Activated naive CD8-positive, alpha-beta T cell treated with anti-CD3 and anti-CD28 coated beads, Interleukin-2, amount 10 ng/mL, durations not matched to agents 7 days and 5 days (primary cell): ENCODE measurements around the gene NEURL3. TPM values are rescaled to one million over a fixed set of nuclear protein-coding genes. Genes with fewer than 3 reads are reported as not detected.
A peak's percentile ranks its signal among the peaks of the same experiment; 100 is the strongest.

Source experiments
- ATAC-seq: fragments of 150-1000 bp; cut with Tn5 transposase; one replicate; pipeline ENCODE4 v1.10.0; 2021; ENCODE audit warnings: low read depth, moderate library complexity
- POLR2A ChIA-PET: fragments of 350-600 bp; sonication (Branson Sonifier 250); formaldehyde crosslinking; loops from one replicate; lab custom pipeline; 2021; ENCODE audit warnings: antibody characterized with exemption; lab: Charles Lee
- DNase-seq: peaks from one replicate; pipeline ENCODE4 v3.0.0; 2021
- H3K27ac Mint-ChIP-seq: one replicate; pipeline ENCODE4 v1.8.0; 2022; ENCODE audit warnings: mild to moderate bottlenecking, mixed read lengths
- H3K27me3 Mint-ChIP-seq: one replicate; pipeline ENCODE4 v1.8.0; 2022; ENCODE audit warnings: mild to moderate bottlenecking, moderate library complexity, mixed read lengths
- H3K36me3 Mint-ChIP-seq: one replicate; pipeline ENCODE4 v1.8.0; 2021; ENCODE audit warnings: mild to moderate bottlenecking, mixed read lengths
- H3K4me1 Mint-ChIP-seq: one replicate; pipeline ENCODE4 v1.8.0; 2021; ENCODE audit warnings: mixed read lengths
- H3K4me3 Mint-ChIP-seq: one replicate; pipeline ENCODE4 v1.8.0; 2022; ENCODE audit warnings: mild to moderate bottlenecking, moderate library complexity, mixed read lengths
- H3K9me3 Mint-ChIP-seq: one replicate; pipeline ENCODE4 v1.8.0; 2021; ENCODE audit warnings: mixed read lengths
- total RNA-seq, 2 experiments: library from RNA; stranded (reverse); gene quantifications; one replicate each; pipeline ENCODE4 v1.2.3, GENCODE V29; 2021

NEURL3 gene
- total RNA-seq, 2 experiments from 2014 or later: 0.17 TPM; not detected in 1

GRCh38 chr2:96494188-96494587, 11.0 kb downstream of the NEURL3 start:
- Mint-ChIP-seq H3K4me1 (peaks cover 14% of the 10 kb centered on the region), H3K9me3 (peaks cover 13% of the 10 kb centered on the region), H3K27ac (no peak overlapping the region), H3K27me3 (no peaks in the 10 kb centered on the region), H3K4me3 (no peak overlapping the region), H3K36me3 (peaks cover 24% of the 10 kb centered on the region)
- ATAC-seq (no peak), DNase-seq (no peak)
- POLR2A ChIA-PET: no interaction called here

- Mint-ChIP-seq H3K4me1 (peaks cover 19% of the 10 kb centered on the region), H3K27ac (no peak overlapping the region), H3K27me3 (no peaks in the 10 kb centered on the region), H3K4me3 (no peak overlapping the region), H3K9me3 (peaks cover 13% of the 10 kb centered on the region), H3K36me3 (peaks cover 30% of the 10 kb centered on the region)
- POLR2A ChIA-PET: interaction anchor here (0.8 to 1.5 kb wide), 2 partner anchors 10 to 30 kb away, joined by 3 read pairs; no protein-coding TSS in a partner anchor
- no peak for ATAC-seq
- no peak for DNase-seq
These were observed 12.1 kb downstream of the NEURL3 start for GRCh38 chr2:96493072-96493471.

DNA sequence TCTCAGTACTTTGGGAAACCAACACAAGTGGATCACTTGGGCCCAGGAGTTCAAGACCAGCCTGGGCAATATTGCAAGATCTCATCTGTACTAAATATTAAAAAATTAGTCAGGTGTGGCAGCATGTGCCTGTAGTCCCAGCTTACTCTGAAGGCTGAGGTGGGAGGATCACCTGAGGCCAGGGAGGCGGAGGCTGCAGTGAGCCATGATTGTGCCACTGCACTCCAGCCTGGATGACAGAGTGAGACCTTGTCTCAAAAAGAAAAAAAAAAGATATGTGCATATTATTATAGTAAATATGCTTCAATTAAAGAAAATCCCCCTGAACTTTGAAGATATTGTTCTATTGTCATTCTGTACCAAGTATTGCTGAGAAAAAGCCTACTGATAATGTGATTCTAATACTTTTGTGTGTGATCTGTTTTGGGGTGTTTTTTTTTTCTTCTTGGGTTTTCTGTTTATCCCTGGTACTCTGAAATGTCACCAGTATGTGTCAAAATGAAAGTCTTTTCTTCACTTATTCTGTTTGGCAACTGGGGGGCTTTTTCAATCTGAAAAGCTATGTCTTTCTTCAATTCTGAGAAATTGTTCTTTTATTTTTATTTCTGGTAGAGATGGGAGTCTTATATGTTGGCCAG, 13.2 kb downstream of the NEURL3 start:
- peaks cover 13% of the 10 kb centered on the region for H3K9me3 Mint-ChIP-seq
- H3K4me3 Mint-ChIP-seq: peak overlapping the region; percentile 1
- peaks cover 21% of the 10 kb centered on the region for H3K4me1 Mint-ChIP-seq
- peak overlapping the region; percentile 26 for H3K27ac Mint-ChIP-seq
- DNase-seq (no peak), ATAC-seq (peak; percentile 36)
- H3K27me3 Mint-ChIP-seq: no peaks in the 10 kb centered on the region
- peaks cover 34% of the 10 kb centered on the region for H3K36me3 Mint-ChIP-seq
- POLR2A ChIA-PET: interaction anchor here (0.5 to 1.5 kb wide), 2 partner anchors 9 to 171 kb away, joined by 3 read pairs; no protein-coding TSS in a partner anchor

DNA sequence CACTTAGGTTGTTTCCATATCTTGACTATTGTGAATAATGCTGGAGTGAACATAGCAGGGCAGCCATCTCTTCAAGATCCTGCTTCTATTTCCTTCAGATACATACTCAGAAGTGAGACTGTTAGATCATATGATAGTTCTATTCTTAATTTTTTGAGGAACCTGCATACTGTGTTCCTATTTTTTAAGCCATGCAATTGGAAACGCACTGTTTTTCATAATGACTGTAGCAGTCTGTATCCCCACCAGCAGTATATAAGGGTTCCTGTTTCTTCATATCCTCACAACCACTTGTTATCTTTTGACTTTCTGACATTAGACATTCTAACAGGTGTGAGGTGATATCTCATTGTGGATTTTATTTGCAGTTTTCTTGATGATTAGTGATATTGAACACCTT, 15.5 kb downstream of the NEURL3 start:
- no peak for DNase-seq
- POLR2A ChIA-PET: no interaction called here
- Mint-ChIP-seq H3K27me3 (no peaks in the 10 kb centered on the region), H3K27ac (no peak overlapping the region), H3K4me3 (no peak overlapping the region), H3K36me3 (peaks cover 28% of the 10 kb centered on the region), H3K9me3 (peaks cover 6% of the 10 kb centered on the region), H3K4me1 (peaks cover 42% of the 10 kb centered on the region)
- no peak for ATAC-seq

- Mint-ChIP-seq H3K4me1 (peaks cover 46% of the 10 kb centered on the region), H3K27ac (no peak overlapping the region), H3K27me3 (no peaks in the 10 kb centered on the region), H3K9me3 (peaks cover 4% of the 10 kb centered on the region), H3K4me3 (no peak overlapping the region), H3K36me3 (peaks cover 28% of the 10 kb centered on the region)
- POLR2A ChIA-PET: no interaction called here
- no peak for ATAC-seq
- no peak for DNase-seq
These were observed 15.9 kb downstream of the NEURL3 start for GRCh38 chr2:96489261-96489660.

GRCh38 chr2:96486696-96487095, 18.5 kb downstream of the NEURL3 start:
- POLR2A ChIA-PET: interaction anchor here (0.6 to 1.8 kb wide), 5 partner anchors 42 to 107 kb away, joined by 3 to 13 read pairs (median 4); partner anchors contain the start of gene ARID5A
- no peak for DNase-seq
- no peaks in the 10 kb centered on the region for H3K27me3 Mint-ChIP-seq
- H3K9me3 Mint-ChIP-seq: peaks cover 4% of the 10 kb centered on the region
- peak overlapping the region; percentile 96 for H3K4me3 Mint-ChIP-seq
- H3K4me1 Mint-ChIP-seq: peaks cover 45% of the 10 kb centered on the region
- peaks cover 23% of the 10 kb centered on the region for H3K36me3 Mint-ChIP-seq
- H3K27ac Mint-ChIP-seq: peak overlapping the region; percentile 99
- ATAC-seq: no peak

DNA sequence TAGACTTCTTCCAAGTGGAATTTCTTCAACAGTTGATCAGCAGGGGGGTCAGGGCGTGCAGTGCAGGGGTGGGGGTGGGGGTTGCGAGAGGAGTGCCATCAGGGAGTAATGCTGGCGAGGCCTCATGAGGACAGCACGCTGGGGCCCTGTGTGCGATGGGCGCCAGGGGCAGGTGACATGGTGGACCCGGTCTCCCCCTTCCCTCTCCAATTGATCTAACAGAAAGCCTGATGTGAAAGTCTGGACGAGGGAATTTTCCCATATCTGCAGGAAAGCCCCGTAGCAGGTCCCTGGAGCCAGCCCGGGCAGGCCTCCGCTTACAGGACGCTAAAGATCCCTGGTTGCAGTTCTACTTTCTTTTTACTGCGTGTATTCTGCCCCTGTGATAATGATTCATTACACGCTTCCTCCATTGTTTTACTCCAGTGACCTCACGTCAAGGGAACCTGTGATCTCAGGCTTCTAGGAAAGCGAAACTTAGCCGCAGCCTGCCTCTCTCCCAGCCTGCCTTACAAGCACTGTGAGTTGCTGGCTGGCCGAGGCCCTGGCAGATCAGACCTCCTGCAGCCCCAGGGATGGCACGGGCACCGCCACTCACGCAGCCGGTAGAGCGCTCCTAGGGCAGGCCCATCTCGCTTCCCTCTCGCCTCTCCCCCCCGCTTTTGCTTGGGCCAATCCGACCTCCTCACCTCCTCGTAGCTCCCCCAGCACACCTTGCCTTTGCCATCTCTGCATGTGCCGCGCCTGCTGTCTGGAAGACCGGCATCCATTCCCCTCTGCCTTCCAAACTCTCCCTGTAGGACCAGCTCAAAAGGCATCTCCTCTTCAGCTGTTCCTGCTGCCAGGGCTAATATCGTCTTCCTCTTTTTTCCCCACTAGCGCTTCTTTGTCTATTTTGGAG, 19.2 kb downstream of the NEURL3 start:
- POLR2A ChIA-PET: interaction anchor here (0.7 to 1.8 kb wide), 4 partner anchors 42 to 79 kb away, joined by 3 to 13 read pairs (median 5); partner anchors contain the start of gene ARID5A
- peaks cover 4% of the 10 kb centered on the region for H3K9me3 Mint-ChIP-seq
- H3K4me1 Mint-ChIP-seq: peaks cover 45% of the 10 kb centered on the region
- H3K27ac Mint-ChIP-seq: peak overlapping the region; percentile 99
- ATAC-seq: peak; percentile 97
- H3K4me3 Mint-ChIP-seq: peak overlapping the region; percentile 96
- DNase-seq: peak; percentile 85
- H3K27me3 Mint-ChIP-seq: peaks cover 2% of the 10 kb centered on the region
- H3K36me3 Mint-ChIP-seq: peaks cover 23% of the 10 kb centered on the region

DNA sequence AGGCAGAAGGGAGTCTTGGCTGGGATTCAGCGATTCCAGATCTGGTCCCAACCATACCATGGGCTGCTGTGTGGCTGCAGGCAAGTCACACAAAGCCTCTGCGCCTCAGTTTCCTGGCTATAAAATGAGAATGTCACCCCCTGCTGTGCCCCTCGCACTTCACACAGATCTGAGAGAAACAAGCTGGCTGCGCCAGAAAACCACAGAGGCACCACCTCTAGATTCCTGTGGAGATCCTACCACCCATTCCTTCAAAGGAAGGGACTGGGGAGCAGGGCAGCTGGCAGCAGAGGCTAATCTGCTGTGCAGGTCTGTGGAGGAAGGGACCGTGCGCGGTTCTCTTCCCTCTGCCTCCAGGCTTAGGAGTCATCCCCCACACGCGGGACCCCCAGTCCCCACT, 19.8 kb downstream of the NEURL3 start:
- H3K36me3 Mint-ChIP-seq: peaks cover 22% of the 10 kb centered on the region
- peaks cover 4% of the 10 kb centered on the region for H3K9me3 Mint-ChIP-seq
- H3K27me3 Mint-ChIP-seq: peaks cover 2% of the 10 kb centered on the region
- peaks cover 45% of the 10 kb centered on the region for H3K4me1 Mint-ChIP-seq
- ATAC-seq: no peak
- DNase-seq: no peak
- peak overlapping the region; percentile 99 for H3K27ac Mint-ChIP-seq
- H3K4me3 Mint-ChIP-seq: peak overlapping the region; percentile 96
- POLR2A ChIA-PET: no interaction called here

GRCh38 chr2:96484091-96484490, 21.1 kb downstream of the NEURL3 start:
- H3K4me3 Mint-ChIP-seq: no peak overlapping the region
- peaks cover 38% of the 10 kb centered on the region for H3K4me1 Mint-ChIP-seq
- ATAC-seq: no peak
- H3K9me3 Mint-ChIP-seq: peaks cover 4% of the 10 kb centered on the region
- no peak overlapping the region for H3K27ac Mint-ChIP-seq
- peaks cover 2% of the 10 kb centered on the region for H3K27me3 Mint-ChIP-seq
- DNase-seq: no peak
- H3K36me3 Mint-ChIP-seq: peaks cover 19% of the 10 kb centered on the region
- POLR2A ChIA-PET: interaction anchor here (1.1 to 1.5 kb wide), 2 partner anchors 70 to 149 kb away, joined by 3 read pairs; partner anchors contain the start of gene NCAPH

GRCh38 chr2:96477458-96477857, 27.7 kb downstream of the NEURL3 start:
- ATAC-seq (no peak), DNase-seq (no peak)
- Mint-ChIP-seq H3K27me3 (peaks cover 23% of the 10 kb centered on the region), H3K9me3 (no peaks in the 10 kb centered on the region), H3K36me3 (no peaks in the 10 kb centered on the region), H3K27ac (no peak overlapping the region), H3K4me1 (no peaks in the 10 kb centered on the region), H3K4me3 (no peak overlapping the region)
- POLR2A ChIA-PET: no interaction called here

DNA sequence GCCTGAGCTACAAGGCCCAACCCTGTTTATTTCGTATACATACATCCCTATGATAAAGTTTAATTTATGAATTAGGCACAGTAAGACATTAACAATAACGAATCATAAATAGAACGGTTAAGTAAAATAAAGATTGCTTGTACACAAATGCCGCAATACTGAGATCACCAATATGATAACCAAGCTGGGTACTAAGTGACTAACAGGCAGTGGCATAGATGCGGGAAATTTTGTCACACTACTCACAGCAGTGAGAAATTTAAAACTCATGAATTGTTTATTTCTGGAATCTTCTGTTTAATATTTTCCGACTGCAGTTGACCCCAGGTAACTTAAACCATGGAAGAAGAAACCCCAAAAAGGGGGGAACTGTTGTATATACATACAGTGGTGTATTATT, 33.4 kb downstream of the NEURL3 start:
- Mint-ChIP-seq H3K27ac (no peak overlapping the region), H3K4me1 (peaks cover 5% of the 10 kb centered on the region), H3K4me3 (no peak overlapping the region), H3K9me3 (no peaks in the 10 kb centered on the region), H3K36me3 (no peaks in the 10 kb centered on the region), H3K27me3 (peaks cover 19% of the 10 kb centered on the region)
- ATAC-seq (no peak), DNase-seq (no peak)
- POLR2A ChIA-PET: no interaction called here

DNA sequence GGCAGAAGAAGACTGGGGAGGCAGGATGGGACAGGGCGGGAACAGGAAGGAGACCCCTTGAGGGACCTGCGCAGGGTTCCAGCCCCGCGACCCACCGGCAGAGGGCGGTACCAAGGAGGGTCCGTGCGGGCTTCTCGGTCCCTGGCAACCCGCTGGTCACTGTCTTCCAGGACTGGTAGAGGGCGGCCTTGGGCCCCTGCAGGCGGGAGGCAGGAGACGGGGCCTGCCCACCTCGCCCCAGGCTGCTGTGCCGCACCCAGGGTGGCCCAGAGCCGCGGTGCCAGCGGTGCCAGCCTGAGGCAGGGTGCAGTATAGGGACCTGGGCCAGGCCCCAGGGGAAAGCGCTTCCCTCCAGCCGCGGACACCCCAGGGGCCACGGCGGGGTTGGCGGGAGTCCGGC, 34.5 kb downstream of the NEURL3 start:
- Mint-ChIP-seq H3K27ac (peak overlapping the region; percentile 52), H3K4me3 (peak overlapping the region; percentile 32), H3K36me3 (no peaks in the 10 kb centered on the region), H3K4me1 (peaks cover 5% of the 10 kb centered on the region), H3K9me3 (no peaks in the 10 kb centered on the region), H3K27me3 (peaks cover 15% of the 10 kb centered on the region)
- DNase-seq (peak; percentile 71), ATAC-seq (peak; percentile 84)
- POLR2A ChIA-PET: no interaction called here

DNA sequence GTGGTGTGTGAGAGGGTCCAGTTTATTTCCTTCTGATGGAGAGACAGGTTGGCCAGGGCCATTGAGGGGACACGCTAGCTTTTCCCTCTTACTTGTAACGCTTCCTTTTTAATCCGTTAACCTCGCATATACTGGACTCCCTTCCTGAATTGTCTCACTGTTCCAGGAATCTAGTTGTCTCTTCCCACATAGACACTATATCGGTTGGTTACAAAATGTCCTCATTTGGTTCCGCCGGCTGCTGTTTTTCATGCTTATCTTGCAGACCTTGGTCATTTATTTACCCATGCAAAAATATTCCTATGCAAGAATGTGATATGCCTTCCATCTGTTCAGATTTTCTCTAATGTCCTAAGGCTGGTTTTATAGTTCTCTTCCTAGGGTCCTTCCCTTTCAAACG, 35.0 kb downstream of the NEURL3 start:
- Mint-ChIP-seq H3K4me1 (peaks cover 5% of the 10 kb centered on the region), H3K27me3 (peaks cover 12% of the 10 kb centered on the region), H3K4me3 (peak overlapping the region; percentile 32), H3K9me3 (no peaks in the 10 kb centered on the region), H3K36me3 (no peaks in the 10 kb centered on the region), H3K27ac (no peak overlapping the region)
- ATAC-seq: no peak
- DNase-seq: no peak
- POLR2A ChIA-PET: no interaction called here
